NCI-H2029 (cell line): ENCODE measurements around the gene ROR2.
A peak's percentile ranks its signal among the peaks of the same experiment; 100 is the strongest.

Source experiments
- DNase-seq: peaks from one replicate; lab custom pipeline; 2025; lab: John Stamatoyannopoulos, UW

ROR2 gene

DNA sequence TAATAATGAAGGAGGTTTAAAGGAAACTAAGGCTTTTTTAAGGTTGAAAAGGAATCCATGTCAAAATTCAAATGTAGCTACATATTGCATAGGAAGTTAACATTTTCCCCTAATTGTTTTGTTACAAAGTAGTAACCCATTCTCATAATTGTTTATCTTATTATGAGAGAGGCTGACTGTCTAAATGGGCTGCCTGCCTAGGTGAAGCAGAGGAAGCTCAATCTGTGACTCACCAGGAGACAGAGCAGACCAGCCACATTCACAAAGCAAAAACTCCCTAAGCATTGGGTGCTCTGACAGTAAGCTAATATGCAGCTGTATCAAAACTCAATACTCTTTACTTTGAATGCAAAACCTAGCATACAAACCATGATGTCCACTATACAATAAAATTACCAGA is 208.5 kb downstream of the ROR2 start:
- no peak for DNase-seq

GRCh38 chr9:91740701-91741100 is 209.3 kb downstream of the ROR2 start:
- no peak for DNase-seq

DNA sequence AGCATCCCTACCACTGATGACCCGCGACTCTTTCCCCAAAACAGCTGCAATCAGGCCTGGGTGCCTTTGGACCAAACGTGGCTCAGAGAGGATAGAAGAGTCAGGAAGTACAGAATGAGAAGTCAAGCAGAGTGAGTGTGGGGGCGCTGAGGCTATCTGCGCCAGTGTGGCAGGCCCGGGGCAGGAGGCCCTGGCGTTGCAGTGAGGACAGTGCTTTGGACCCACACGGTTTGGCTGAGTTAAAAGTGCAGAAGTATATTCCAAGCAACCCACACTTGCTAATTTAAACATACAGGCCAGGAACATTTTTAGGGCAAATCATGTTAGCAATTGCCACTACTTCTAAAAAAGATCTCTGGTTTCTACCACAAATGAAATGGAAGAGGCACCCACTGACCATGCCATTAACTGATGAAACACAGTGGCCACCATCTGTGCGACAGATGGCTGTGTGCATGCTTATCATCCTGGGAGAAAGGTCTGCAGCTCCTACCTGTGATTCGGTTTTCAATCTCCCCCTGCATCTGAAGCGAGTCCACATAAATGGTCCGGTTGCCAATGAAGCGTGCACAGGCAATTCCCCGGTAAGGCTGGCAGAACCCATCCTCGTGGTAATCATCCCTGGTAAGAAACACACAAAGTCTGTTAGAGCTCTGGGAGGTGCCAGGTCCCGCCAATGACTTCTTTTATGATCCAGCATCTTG is 213.0 kb downstream of the ROR2 start:
- DNase-seq = no peak

GRCh38 chr9:91736311-91736710 is 213.7 kb downstream of the ROR2 start:
- no peak for DNase-seq

- DNase-seq = no peak
Observed at GRCh38 chr9:91735049-91735448, 215.0 kb downstream of the ROR2 start.

DNA sequence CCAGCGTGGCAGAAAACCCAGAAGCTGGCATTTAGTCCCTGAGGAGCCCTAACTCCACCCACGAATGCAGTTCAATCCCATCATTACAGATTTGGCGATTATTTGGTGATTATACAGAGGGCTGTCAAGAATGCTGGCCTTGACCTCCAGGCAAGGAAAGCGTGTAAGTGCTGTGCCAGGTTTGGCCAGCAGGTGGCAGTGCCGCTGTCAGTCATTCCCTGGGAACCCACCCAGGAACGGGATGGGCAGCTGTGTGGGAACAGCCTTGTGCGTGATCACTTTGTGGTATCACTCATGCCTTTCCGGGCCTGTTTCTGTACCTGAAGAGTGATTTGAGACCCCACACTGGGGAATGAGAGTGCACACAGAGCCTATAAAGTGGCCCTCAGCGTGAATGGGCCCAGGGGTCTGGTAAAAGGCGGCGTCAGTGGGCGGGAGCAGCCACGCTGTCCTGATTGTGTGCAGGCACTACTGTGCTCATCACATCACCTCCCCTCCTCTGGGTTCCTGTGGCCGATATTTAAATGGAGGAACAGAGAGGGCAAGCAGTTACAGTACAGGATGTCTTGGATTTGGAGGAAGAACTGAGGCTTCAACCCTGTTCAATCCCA is 215.6 kb downstream of the ROR2 start:
- DNase-seq = peak; percentile 12

DNA sequence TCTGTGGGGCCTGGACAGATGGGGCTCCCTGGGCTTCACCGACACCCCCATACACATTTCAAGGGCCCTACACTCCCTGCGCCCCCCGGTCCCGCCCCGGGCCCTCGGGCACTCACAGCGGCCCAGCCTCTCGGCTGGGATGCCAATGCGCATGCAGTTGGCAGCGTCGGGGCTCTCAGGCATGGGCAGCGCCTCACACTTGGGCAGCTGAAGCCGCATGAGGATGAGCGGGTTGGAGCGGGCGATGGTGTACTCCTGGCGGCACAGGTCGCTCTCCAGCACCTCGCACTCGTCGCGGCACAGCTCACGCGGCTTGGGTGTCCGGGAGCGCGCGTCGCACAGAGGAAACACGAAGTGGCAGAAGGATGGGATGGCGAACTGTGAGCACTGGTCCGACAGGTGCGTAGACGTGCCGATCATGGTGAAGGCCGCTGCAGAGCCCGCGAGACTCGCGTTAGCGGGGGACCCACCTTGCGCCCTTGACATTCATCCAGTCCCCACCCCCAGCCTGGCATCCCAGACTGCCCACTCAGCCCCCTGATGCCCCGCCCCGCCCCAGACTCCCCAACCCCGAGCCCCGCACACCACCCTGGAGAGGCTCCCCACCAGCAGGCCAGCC is 216.9 kb downstream of the ROR2 start:
- DNase-seq = no peak

DNA sequence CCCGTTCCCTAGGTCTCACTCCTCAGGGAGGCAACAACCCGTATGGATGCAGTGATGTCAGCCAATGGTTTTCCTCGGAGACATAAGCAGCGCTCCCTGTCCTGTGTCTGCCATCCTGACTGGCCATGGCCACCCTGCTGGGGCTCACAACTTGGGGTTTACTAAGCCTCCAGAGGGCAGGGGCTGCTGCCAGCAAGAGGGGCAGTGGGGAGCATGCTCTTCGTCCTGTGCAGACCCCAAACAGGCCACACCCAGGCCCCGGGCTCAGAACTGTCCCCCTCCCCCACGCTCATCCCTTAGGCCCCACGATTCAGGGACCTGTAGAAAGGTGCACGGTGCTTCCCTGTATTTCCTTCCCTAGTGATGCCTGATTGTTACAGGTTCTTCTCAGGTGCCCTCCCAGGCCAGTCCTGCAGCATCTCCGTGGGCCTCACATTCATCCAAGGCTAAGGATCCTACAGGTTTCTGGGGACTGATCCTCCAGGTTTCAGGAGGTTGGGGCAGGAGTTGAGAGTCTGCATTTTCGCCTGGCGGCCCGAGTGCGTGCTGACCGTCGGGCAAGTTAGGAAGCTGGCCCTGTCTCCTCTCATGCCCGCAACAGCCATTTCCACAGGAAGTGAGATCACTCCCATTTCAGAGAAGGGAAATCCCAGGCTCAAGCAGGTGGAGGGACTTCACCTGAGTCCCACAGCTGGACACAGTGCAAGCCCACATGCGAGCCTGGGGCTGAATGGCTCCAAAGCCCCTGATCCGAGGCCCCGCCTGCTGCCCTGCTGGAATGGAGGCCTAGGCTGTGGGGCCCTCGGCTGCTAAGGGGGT is 217.6 kb downstream of the ROR2 start:
- no peak for DNase-seq

DNA sequence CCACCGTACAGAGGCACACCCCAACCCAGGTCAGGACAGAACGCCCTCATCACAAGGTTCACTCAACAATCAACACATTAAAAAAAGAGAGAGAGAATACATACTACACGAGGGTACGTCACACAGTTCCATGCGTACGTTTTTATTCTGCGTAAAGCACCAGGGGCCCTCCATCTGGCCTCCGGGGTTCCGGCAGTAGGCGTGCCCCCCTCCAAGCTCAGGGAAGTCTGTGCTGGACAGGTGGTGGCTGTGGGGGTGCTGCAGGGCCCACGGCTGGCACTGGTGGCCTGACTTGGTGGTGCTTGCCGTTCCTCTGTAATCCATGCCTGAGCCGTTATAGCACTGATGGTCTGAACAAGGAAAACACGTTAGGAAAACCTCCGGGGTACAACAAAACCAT is 219.2 kb downstream of the ROR2 start:
- no peak for DNase-seq

- DNase-seq = no peak
Observed at GRCh38 chr9:91729558-91729842, 220.5 kb downstream of the ROR2 start.

- DNase-seq = no peak
Observed at GRCh38 chr9:91727972-91728371, 222.1 kb downstream of the ROR2 start.

GRCh38 chr9:91727316-91727861 is 222.6 kb downstream of the ROR2 start:
- DNase-seq = peak; percentile 18

DNA sequence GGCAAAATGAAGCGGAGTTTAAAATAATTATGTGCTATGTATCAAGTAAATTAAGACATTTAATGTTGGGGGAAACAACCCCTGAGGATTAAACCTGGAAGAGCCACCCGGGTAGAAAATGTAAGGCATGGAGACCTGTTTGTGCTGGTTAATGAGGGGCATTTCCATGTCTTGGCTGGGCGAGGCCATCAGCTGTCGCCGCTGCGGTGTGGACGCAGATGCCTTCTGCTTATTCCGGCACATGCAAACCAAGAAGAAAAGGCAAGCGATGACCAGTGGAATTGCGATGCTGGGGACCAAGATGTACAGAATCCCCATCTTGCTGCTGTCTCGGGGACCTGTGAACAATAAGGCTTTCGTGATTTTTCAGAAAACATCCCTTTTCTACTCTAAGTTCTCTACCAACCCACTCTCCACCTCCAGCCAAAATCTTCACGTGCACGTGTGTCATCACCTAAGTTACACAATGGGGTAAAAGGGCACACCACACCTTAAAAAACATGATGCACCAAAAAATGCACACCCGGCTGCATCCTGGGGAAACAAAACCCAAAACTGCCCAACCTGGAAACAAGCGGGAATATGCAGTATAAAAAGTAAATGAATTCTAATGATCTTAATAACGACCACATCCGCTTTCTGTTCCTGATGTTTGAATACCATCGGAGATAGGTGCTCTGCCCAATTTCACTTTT is 223.5 kb downstream of the ROR2 start:
- no peak for DNase-seq

- DNase-seq = no peak
Observed at GRCh38 chr9:91725651-91726050, 224.4 kb downstream of the ROR2 start.

DNA sequence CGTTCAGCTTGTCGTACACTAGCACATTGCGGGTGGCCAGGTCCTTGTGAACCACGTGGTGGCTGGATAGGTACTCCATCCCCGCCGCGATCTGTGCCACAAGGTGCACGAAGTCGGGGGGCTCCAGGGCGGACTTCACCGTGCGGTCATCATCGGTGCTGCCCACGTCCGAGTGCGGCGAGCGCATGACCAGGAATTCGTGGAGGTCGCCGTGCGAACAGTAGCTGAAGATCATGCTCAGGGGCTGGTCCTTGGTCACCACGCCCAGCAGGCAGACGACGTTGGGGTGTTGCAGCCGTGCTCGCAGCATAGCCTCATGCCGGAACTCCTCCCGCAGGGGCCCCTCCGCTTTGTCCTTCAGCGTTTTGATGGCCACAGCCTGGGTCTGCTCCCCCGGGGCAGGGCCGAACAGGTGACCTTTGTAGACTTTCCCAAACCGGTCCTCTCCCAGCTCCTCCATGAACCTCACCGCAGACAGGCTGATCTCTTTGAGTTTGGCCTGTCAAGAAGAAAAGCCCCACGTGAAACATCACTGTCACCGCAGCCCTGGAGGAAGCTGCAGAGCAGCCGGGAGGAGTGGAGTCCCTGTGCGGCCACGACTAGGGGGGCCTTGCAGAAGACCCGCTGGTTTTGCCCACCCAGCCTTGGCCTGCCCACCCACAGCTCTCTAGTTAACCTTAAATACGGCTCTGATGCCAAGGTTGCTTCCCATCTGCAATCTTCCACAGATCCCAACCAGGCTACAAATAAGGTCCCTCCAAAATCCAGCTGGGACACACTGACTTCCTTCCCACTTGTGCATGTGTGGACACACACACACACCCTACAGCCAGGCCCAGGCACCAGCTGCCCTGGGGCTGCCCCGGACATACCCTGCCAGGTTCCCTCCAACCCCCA is 225.2 kb downstream of the ROR2 start:
- no peak for DNase-seq

- no peak for DNase-seq
Observed at GRCh38 chr9:91724068-91724440, 226.0 kb downstream of the ROR2 start.

DNA sequence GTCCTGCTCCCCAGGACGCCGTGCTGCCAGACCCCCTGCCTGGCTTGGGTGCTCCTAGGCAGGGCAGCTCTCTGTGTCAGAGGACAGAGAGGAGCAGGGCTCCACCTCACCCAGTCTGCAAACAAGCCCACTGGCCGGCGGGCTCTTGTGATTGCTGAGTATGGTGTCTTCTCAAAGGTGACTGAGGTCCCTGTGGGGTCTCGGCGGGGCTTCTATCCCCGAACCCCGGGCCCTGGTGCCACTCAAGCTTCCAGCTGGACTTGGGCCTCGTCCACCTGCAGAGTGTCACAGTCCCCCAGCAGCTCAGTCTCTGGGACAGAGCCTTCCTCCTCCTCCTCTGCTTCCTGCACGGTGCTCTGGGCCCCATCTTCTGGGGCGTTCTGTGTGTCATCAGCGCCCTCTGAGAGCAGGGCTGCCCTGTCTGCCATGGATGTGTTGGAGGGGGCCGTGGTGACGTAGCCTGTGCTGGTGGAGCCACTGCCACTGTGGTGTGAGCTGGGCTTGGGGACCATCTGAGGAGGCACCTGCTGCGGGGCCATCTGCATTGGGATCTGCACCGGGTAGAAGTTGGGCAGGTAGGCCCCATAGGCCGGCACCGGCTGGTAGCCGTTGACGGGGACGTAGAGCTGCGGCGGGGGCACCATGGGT is 226.5 kb downstream of the ROR2 start:
- DNase-seq = no peak

DNA sequence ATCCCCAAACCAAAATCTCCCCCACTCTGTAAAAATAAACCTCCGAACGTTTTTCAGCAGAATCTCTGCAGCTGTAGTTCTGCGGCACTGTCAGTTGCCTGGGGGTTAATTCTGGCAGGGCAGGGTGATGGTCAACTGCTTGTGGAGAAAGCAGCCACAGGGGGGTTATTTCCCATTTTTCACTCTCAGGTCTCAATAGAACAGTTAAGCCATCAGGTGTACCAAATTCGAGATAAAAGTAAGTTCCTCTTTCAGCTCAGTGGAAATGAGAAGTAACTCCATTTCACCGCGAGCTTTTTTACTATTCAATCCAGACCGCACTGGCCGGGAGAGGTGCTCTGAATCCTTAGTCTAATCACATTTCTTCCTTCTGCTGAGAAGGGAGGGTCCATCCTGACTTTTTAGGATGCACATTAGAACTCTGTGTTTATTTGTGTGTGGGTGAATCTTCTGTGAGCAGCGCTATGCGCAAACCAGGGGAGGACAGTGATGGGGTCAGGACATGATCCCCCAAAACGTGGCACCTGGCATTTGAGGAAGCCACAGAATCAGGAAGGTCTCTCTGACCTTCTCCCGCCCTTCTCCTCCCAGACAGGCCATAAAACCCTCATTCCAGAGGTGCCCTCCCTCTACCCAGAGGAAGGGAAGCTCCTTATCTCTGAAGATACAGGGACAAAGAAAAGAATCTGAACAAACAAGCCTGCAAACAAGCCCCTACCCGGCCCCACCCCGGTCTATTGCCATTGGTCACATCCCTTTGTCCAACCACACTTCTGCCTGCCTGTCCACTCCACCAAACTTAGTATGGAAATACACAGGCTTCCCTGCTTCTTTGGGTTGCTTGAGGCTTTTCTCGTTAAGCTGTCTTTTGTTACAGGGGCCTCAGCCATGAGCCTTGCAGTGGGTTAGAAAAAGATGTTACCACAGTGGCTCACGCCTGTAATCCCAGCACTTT is 229.0 kb downstream of the ROR2 start:
- no peak for DNase-seq

GRCh38 chr9:91720313-91720712 is 229.7 kb downstream of the ROR2 start:
- no peak for DNase-seq
